Kidney (tissue), 22 donors: ENCODE data around the gene TGIF1. TPM values are rescaled to one million over a fixed set of nuclear protein-coding genes. Genes with fewer than 3 reads are reported as not detected.

Source experiments
- DNase-seq, 5 donors: peaks; one replicate each; pipeline ENCODE4 v3.0.0-alpha.2; 2013 to 2020
- FAIRE-seq: peaks from 2 replicates; lab custom pipeline; 2012; peaks lifted over from hg19 to GRCh38; lab: Jason Lieb, UNC
- H3K27ac ChIP-seq, 2 donors: one replicate each; pipeline ENCODE4 v1.7.0; 2013; ENCODE audit warnings: low read depth in 2 of 2, low read length in 2 of 2, inconsistent platforms in 1 of 2
- H3K27me3 ChIP-seq: one replicate; pipeline ENCODE4 v1.7.1; 2013; ENCODE audit warnings: low read length, inconsistent platforms; ENCODE audit not compliant: control insufficient read depth, insufficient read depth
- H3K36me3 ChIP-seq, 3 donors: one replicate each; pipeline versions ENCODE4 v1.7.0 to v1.7.1; 2013; ENCODE audit warnings: low read length in 3 of 3, control low read depth in 1 of 3, inconsistent platforms in 1 of 3; ENCODE audit not compliant: insufficient read depth in 3 of 3, control insufficient read depth in 2 of 3
- H3K4me1 ChIP-seq, 3 donors: one replicate each; pipeline versions ENCODE4 v1.7.0 to v1.7.1; 2013; ENCODE audit warnings: low read length in 3 of 3, inconsistent platforms in 1 of 3, low read depth in 1 of 3; ENCODE audit not compliant: control insufficient read depth in 2 of 3, insufficient read depth in 2 of 3
- H3K4me3 ChIP-seq, 3 donors: one replicate each; pipeline versions ENCODE4 v1.7.0 to v1.8.1; 2013; ENCODE audit warnings: low read length in 3 of 3, control low read depth in 1 of 3, inconsistent platforms in 1 of 3
- H3K9ac ChIP-seq, 3 donors: one replicate each; pipeline versions ENCODE4 v1.7.0 to v1.7.1; 2013; ENCODE audit warnings: low read length in 3 of 3, control low read depth in 1 of 3, inconsistent platforms in 1 of 3
- H3K9me3 ChIP-seq, 3 donors: one replicate each; pipeline versions ENCODE4 v1.7.0 to v1.7.1; 2013; ENCODE audit warnings: low read length in 3 of 3, control low read depth in 1 of 3, inconsistent platforms in 1 of 3; ENCODE audit not compliant: control insufficient read depth in 2 of 3, insufficient read depth in 1 of 3
- intact Hi-C: fragments of 100-400 bp; cut with DNase I; formaldehyde crosslinking; loops from one replicate; pipeline ENCODE4 v1.11.1; 2022
- long read RNA-seq, 10 donors: library from polyadenylated mRNA in 1 of 10; unstranded in 1 of 10; transcript quantifications; one replicate each; pipeline ENCODE4 v2.0.0 and lab custom pipeline, GENCODE V29; 2021 to 2026
- polyA plus RNA-seq: library from polyadenylated mRNA; stranded (reverse); fragments of 350-450 nt; fragmentation: Illumina TruSeq; extraction: RNeasy Lipid Tissue Mini Kit (QIAGEN cat#74804); gene quantifications from one replicate; pipeline ENCODE4 v1.2.3, GENCODE V29; 2014; ENCODE audit warnings: low read depth, low replicate concordance; ENCODE audit not compliant: insufficient read depth
- total RNA-seq: library from RNA; stranded (reverse); fragmentation: NEBNext Ultra II Directional; extraction: Animal tissue kit (Norgen Biotek cat#: 25700); gene quantifications from one replicate; pipeline ENCODE4 v1.2.1, GENCODE V29; 2021
- TF ChIP-seq, protein P1 (sequence below): IDR thresholded peaks from 3 replicates; pipeline ENCODE4 v1.5.1; 2012; ENCODE audit warnings: mild to moderate bottlenecking, moderate library complexity, borderline replicate concordance; ENCODE audit not compliant: insufficient read depth; ENCODE audit errors: extremely low read depth
- donor health status: control.
- donor health status: control.
- donor health status: control.
- donor health status: control.
- donor health status: control.
- donor health status: DM: yes; HTN: yes; CAD: no.
- donor health status: Normal renal cell carcinoma (clear cell type).

Gene TGIF1
- total RNA-seq: 93.8 TPM
- polyA plus RNA-seq: 38.5 TPM
- long read RNA-seq, donor 1, transcript TGIF1-208 (2 exons, 2,214 nt): minor isoform, 5 of 24 reads
- long read RNA-seq, donor 1, transcript TGIF1-202 (3 exons, 2,076 nt): major isoform, 18 of 24 reads
- long read RNA-seq, donor 1, partial matches to known transcripts: 0 of 24 reads
- long read RNA-seq, donor 1, other reads (novel, unspliced or antisense): 0 of 24 reads
- long read RNA-seq, donor 2, transcript TGIF1-202 (3 exons, 2,076 nt): major isoform, 13 of 21 reads
- long read RNA-seq, donor 2, partial matches to known transcripts: 0 of 21 reads
- long read RNA-seq, donor 2, other reads (novel, unspliced or antisense): 0 of 21 reads
- long read RNA-seq, donor 3, transcript TGIF1-202 (3 exons, 2,076 nt): major isoform, 20 of 36 reads
- long read RNA-seq, donor 3, transcript TGIF1-208 (2 exons, 2,214 nt): minor isoform, 6 of 36 reads
- long read RNA-seq, donor 3, partial matches to known transcripts: 0 of 36 reads
- long read RNA-seq, donor 3, other reads (novel, unspliced or antisense): 0 of 36 reads
- long read RNA-seq, donor 4, transcript TGIF1-202 (3 exons, 2,076 nt): major isoform, 12 of 21 reads
- long read RNA-seq, donor 4, partial matches to known transcripts: 0 of 21 reads
- long read RNA-seq, donor 4, other reads (novel, unspliced or antisense): 0 of 21 reads
- long read RNA-seq, donor 5, partial matches to known transcripts: 0 of 2 reads
- long read RNA-seq, donor 5, other reads (novel, unspliced or antisense): 0 of 2 reads
- long read RNA-seq, donor 6, transcript TGIF1-202 (3 exons, 2,076 nt): major isoform, 5 of 59 reads
- long read RNA-seq, donor 6, partial matches to known transcripts: 39 of 59 reads
- long read RNA-seq, donor 6, other reads (novel, unspliced or antisense): 0 of 59 reads
- long read RNA-seq, donor 7, transcript TGIF1-202 (3 exons, 2,076 nt): major isoform, 43 of 64 reads
- long read RNA-seq, donor 7, partial matches to known transcripts: 2 of 64 reads
- long read RNA-seq, donor 7, other reads (novel, unspliced or antisense): 6 of 64 reads
- long read RNA-seq, donor 8, transcript TGIF1-202 (3 exons, 2,076 nt): major isoform, 15 of 96 reads
- long read RNA-seq, donor 8, partial matches to known transcripts: 70 of 96 reads
- long read RNA-seq, donor 8, other reads (novel, unspliced or antisense): 0 of 96 reads
- long read RNA-seq, donor 9, transcript TGIF1-202 (3 exons, 2,076 nt): major isoform, 11 of 18 reads
- long read RNA-seq, donor 9, partial matches to known transcripts: 0 of 18 reads
- long read RNA-seq, donor 9, other reads (novel, unspliced or antisense): 0 of 18 reads
- long read RNA-seq, donor 10, transcript TGIF1-202 (3 exons, 2,076 nt): major isoform, 10 of 33 reads
- long read RNA-seq, donor 10, partial matches to known transcripts: 17 of 33 reads
- long read RNA-seq, donor 10, other reads (novel, unspliced or antisense): 0 of 33 reads

DNA sequence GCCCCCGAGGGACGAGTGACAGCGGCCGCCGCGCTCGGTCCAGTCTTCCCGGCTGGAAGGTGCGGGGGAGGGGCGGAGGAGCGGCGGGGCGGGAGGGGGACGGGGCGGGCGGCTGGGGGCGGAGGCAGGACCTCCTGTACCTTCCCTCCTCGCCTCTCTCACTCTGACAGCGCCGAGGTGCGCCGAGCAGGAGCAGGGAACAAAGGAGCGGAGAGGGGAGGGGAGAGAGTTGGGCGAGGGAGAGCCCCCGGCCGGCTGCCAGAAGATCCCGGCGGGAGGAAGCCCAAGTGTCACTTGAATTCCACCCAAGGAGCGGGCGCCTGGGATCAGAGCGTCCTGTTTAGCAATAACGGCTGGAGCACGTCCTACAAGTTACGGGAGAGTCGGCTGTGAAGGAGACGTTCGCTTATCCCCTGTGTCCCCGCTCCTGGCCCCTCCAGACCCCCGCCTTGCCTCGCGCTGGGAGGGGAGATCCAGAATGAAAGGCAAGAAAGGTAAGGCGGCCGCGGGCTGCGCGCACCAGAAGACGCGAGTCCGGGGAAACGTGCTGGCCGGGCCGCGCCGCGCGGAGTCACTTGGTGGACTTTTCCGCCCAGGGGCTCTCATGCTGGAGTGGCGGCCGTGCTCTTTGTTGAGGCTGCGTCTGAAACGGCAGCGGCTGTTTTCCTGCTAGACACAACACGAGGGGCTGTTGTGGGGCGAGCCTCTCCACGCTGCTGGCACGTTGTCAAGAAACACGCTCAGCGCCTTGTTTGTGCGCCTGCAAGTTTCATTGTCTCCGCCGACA is at the start of gene TGIF1:
Gene TGIF1, plus strand, starts transcription at position 161 of the 787 bp plus-strand sequence. Its CDS starts 318 bp downstream, at position 479.
- Histone ChIP-seq H3K9ac (peak within 1 kb of the TSS; percentile 85 to 100 (median 96)), H3K9me3 (no peaks in the 10 kb centered on the region), H3K4me1 (peaks cover 0 to 4% (median 0%) of the 10 kb centered on the region in 3 donors), H3K36me3 (no peaks in the 10 kb centered on the region), H3K27me3 (no peaks in the 10 kb centered on the region), H3K27ac (peak within 1 kb of the TSS; percentile 98 to 99), H3K4me3 (peak within 1 kb of the TSS; percentile 91 to 97 (median 94))
- DNase-seq (peak; percentile 90 to 95 (median 93)), FAIRE-seq (no peak)
- TF ChIP-seq, protein P1, sequence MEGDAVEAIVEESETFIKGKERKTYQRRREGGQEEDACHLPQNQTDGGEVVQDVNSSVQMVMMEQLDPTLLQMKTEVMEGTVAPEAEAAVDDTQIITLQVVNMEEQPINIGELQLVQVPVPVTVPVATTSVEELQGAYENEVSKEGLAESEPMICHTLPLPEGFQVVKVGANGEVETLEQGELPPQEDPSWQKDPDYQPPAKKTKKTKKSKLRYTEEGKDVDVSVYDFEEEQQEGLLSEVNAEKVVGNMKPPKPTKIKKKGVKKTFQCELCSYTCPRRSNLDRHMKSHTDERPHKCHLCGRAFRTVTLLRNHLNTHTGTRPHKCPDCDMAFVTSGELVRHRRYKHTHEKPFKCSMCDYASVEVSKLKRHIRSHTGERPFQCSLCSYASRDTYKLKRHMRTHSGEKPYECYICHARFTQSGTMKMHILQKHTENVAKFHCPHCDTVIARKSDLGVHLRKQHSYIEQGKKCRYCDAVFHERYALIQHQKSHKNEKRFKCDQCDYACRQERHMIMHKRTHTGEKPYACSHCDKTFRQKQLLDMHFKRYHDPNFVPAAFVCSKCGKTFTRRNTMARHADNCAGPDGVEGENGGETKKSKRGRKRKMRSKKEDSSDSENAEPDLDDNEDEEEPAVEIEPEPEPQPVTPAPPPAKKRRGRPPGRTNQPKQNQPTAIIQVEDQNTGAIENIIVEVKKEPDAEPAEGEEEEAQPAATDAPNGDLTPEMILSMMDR: no peak
- intact Hi-C loops: loop anchor here (10.0 kb wide), 2 partner anchors 145 to 175 kb away; no protein-coding TSS in a partner anchor

DNA sequence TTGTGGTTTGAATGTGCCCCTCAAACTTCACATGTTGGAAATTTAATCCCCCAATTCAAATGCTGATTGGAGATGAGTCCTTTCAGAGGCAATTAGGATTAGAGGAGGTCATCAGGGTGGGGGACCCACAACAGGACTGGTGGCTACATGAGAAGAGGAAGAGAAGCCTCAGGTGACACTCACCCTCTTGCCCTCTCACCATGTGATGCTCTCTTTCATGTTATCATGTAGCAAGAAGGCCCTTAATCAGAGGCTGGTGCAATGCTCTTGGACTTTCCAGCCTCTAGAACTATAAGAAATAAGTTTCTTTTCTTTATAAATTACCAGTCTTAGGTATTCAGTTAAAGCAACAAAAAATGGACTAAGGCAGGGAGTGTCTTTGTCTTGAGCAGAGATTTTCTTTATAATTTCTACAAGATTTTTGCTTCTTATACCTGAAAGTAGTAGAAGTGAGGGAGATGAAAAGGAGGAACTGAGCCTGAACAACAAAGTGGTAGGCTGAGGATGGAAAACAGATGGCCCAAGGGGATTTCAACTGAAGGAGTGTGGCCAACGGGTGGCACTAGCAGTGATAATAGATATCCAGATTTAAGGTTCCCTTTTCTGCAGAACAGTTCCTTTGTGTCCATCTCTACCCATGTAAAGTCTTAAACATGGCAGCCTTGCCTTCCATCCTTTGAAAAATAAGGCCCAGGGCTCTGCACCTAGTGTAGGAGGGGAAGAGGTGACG is 49.2 kb upstream of the TGIF1 start:
- no peak for FAIRE-seq
- no peak for DNase-seq
- intact Hi-C loops: no loop called here

More for the DNA sequence above, 49.2 kb upstream of the TGIF1 start:
- Histone ChIP-seq H3K9ac (no peak overlapping the region), H3K27me3 (no peaks in the 10 kb centered on the region), H3K36me3 (no peaks in the 10 kb centered on the region), H3K27ac (no peak overlapping the region), H3K9me3 (no peaks in the 10 kb centered on the region), H3K4me1 (peaks cover 0 to 3% (median 0%) of the 10 kb centered on the region in 3 donors), H3K4me3 (no peak overlapping the region)
- TF ChIP-seq, protein P1: no peak
